H9 (cell line): ENCODE results near the gene IGF1R. TPM values are rescaled to one million over a fixed set of nuclear protein-coding genes. Genes with fewer than 3 reads are reported as not detected.

ENCODE experiments used
- DNase-seq: peaks from one replicate; pipeline ENCODE4 v3.0.0-alpha.2; 2017
- H2AFZ ChIP-seq: one replicate; pipeline ENCODE4 v1.6.1; 2013; ENCODE audit warnings: mild to moderate bottlenecking, low read length, control low read depth, moderate library complexity
- H2AK5ac ChIP-seq: 2 replicates; pipeline ENCODE4 v1.6.1; 2013; ENCODE audit warnings: low read length, control low read depth, mixed read lengths; ENCODE audit not compliant: insufficient read length
- H2BK120ac ChIP-seq: one replicate; pipeline ENCODE4 v1.6.1; 2013; ENCODE audit warnings: low read depth, mild to moderate bottlenecking, low read length, control low read depth, inconsistent platforms; ENCODE audit not compliant: poor library complexity, severe bottlenecking
- H2BK12ac ChIP-seq: 2 replicates; pipeline ENCODE4 v1.6.1; 2013; ENCODE audit warnings: low read length, control low read depth, mixed read lengths, low read depth; ENCODE audit not compliant: insufficient read length
- H2BK15ac ChIP-seq: 2 replicates; pipeline ENCODE4 v1.6.1; 2013; ENCODE audit warnings: low read depth, low read length, control low read depth
- H2BK20ac ChIP-seq: one replicate; pipeline ENCODE4 v1.6.1; 2013; ENCODE audit warnings: low read depth, mild to moderate bottlenecking, low read length, control low read depth, inconsistent platforms; ENCODE audit not compliant: poor library complexity, severe bottlenecking
- H2BK5ac ChIP-seq: 2 replicates; pipeline ENCODE4 v1.6.1; 2013; ENCODE audit warnings: low read length, control low read depth, mixed read lengths; ENCODE audit not compliant: insufficient read length
- H3K14ac ChIP-seq: 2 replicates; pipeline ENCODE4 v1.6.1; 2013; ENCODE audit warnings: low read length, control low read depth; ENCODE audit not compliant: insufficient read depth
- H3K18ac ChIP-seq: 2 replicates; pipeline ENCODE4 v1.6.1; 2013; ENCODE audit warnings: low read depth, mild to moderate bottlenecking, mixed read lengths, low read length, control low read depth; ENCODE audit not compliant: insufficient read length
- H3K23ac ChIP-seq: 2 replicates; pipeline ENCODE4 v1.6.1; 2013; ENCODE audit warnings: low read length, control low read depth, mixed read lengths, low read depth; ENCODE audit not compliant: insufficient read length
- H3K23me2 ChIP-seq: 2 replicates; pipeline ENCODE4 v1.6.1; 2013; ENCODE audit warnings: low read depth, mild to moderate bottlenecking, mixed read lengths, low read length, control low read depth; ENCODE audit not compliant: insufficient read length, poor library complexity, severe bottlenecking
- H3K27ac ChIP-seq: 2 replicates; pipeline ENCODE4 v1.5.1; 2013; ENCODE audit warnings: low read length, control low read depth, mixed read lengths, low read depth; ENCODE audit not compliant: insufficient read length
- H3K27me3 ChIP-seq: 2 replicates; pipeline ENCODE4 v1.6.1; 2013; ENCODE audit warnings: low read length, control low read depth, inconsistent platforms; ENCODE audit not compliant: insufficient read depth
- H3K4ac ChIP-seq: 2 replicates; pipeline ENCODE4 v1.6.1; 2013; ENCODE audit warnings: low read depth, mild to moderate bottlenecking, control low read depth, inconsistent platforms, low read length, moderate library complexity
- H3K4me1 ChIP-seq: 2 replicates; pipeline ENCODE4 v1.6.1; 2013; ENCODE audit warnings: low read length, control low read depth, inconsistent platforms; ENCODE audit not compliant: insufficient read depth
- H3K4me2 ChIP-seq: 2 replicates; pipeline ENCODE4 v1.6.1; 2013; ENCODE audit warnings: low read length, control low read depth, mixed read lengths; ENCODE audit not compliant: insufficient read length, insufficient read depth
- H3K56ac ChIP-seq: 2 replicates; pipeline ENCODE4 v1.6.1; 2013; ENCODE audit warnings: low read depth, mild to moderate bottlenecking, mixed read lengths, low read length, control low read depth; ENCODE audit not compliant: insufficient read length
- H3K79me1 ChIP-seq: 2 replicates; pipeline ENCODE4 v1.6.1; 2013; ENCODE audit warnings: low read depth, mild to moderate bottlenecking, moderate library complexity, low read length, control low read depth, inconsistent platforms; ENCODE audit not compliant: insufficient read depth, poor library complexity, severe bottlenecking
- H3K79me2 ChIP-seq: 2 replicates; pipeline ENCODE4 v1.6.1; 2013; ENCODE audit warnings: low read length, control low read depth, inconsistent platforms; ENCODE audit not compliant: insufficient read depth
- H3K9ac ChIP-seq: 2 replicates; pipeline ENCODE4 v1.6.1; 2013; ENCODE audit warnings: low read length, control low read depth, mixed read lengths; ENCODE audit not compliant: insufficient read length; ENCODE audit errors: extremely low read depth
- H3K9me3 ChIP-seq: one replicate; pipeline ENCODE4 v1.6.1; 2013; ENCODE audit warnings: low read depth, low read length, inconsistent platforms; ENCODE audit not compliant: control insufficient read depth
- H3T11ph ChIP-seq: one replicate; pipeline ENCODE4 v1.6.1; 2013; ENCODE audit warnings: mild to moderate bottlenecking, low read length, control low read depth, inconsistent platforms
- H4K20me1 ChIP-seq: one replicate; pipeline ENCODE4 v1.6.1; 2013; ENCODE audit not compliant: control insufficient read depth, insufficient read length, insufficient read depth
- H4K5ac ChIP-seq: 2 replicates; pipeline ENCODE4 v1.6.1; 2013; ENCODE audit warnings: low read depth, mild to moderate bottlenecking, mixed read lengths, low read length, control low read depth; ENCODE audit not compliant: insufficient read length
- H4K8ac ChIP-seq: replicated peaks from 2 replicates; pipeline ENCODE4 v1.6.1; 2013; ENCODE audit warnings: low read length, control low read depth, mixed read lengths, low read depth; ENCODE audit not compliant: insufficient read length
- H4K91ac ChIP-seq: 2 replicates; pipeline ENCODE4 v1.6.1; 2013; ENCODE audit warnings: low read depth, mild to moderate bottlenecking, moderate library complexity, mixed read lengths, low read length, control low read depth; ENCODE audit not compliant: insufficient read length
- H3K27ac Mint-ChIP-seq, 3 experiments: 2 replicates in 2 of 3; 3 replicates in 1 of 3; pipeline ENCODE4 v1.8.0; 2020 to 2021; ENCODE audit warnings: mixed read lengths in 3 of 3, mild to moderate bottlenecking in 1 of 3, moderate library complexity in 1 of 3
- H3K27me3 Mint-ChIP-seq: 2 replicates; pipeline ENCODE4 v1.8.0; 2021; ENCODE audit warnings: low read depth, mild to moderate bottlenecking, moderate library complexity, mixed read lengths
- H3K36me3 Mint-ChIP-seq, 3 experiments: 2 replicates in 2 of 3; 3 replicates in 1 of 3; pipeline ENCODE4 v1.8.0; 2020 to 2021; ENCODE audit warnings: low read depth in 3 of 3, mixed read lengths in 3 of 3; ENCODE audit not compliant: insufficient read depth in 1 of 3
- H3K4me1 Mint-ChIP-seq, 2 experiments: 2 replicates each; pipeline ENCODE4 v1.8.0; 2020; ENCODE audit warnings: mixed read lengths in 2 of 2
- H3K4me3 Mint-ChIP-seq, 2 experiments: 2 replicates in 1 of 2; 3 replicates in 1 of 2; pipeline ENCODE4 v1.8.0; 2020 to 2021; ENCODE audit warnings: mild to moderate bottlenecking in 2 of 2, mixed read lengths in 2 of 2, moderate library complexity in 1 of 2
- H3K9me3 Mint-ChIP-seq, 2 experiments: 2 replicates in 1 of 2; 3 replicates in 1 of 2; pipeline ENCODE4 v1.8.0; 2020; ENCODE audit warnings: mild to moderate bottlenecking in 2 of 2, mixed read lengths in 2 of 2, moderate library complexity in 1 of 2
- WGBS: extraction: QIAGEN DNeasy Blood & Tissue Kit; methylation state at CpG from one replicate; pipeline ENCODE4 v1.1.7; 2013; ENCODE audit warnings: missing lambda C conversion rate, low lambda C conversion rate, mixed read lengths; ENCODE audit not compliant: insufficient read length; ENCODE audit errors: extremely low coverage; 5-methylcytosine and 5-hydroxymethylcytosine counted together
- total RNA-seq: library from RNA; stranded (reverse); gene quantifications from 2 replicates; pipeline ENCODE4 v1.2.1, GENCODE V29; 2021
- TF ChIP-seq, protein P1 (sequence below): fragments of 200-600 bp; sonication (generic); conservative IDR thresholded peaks from 3 replicates; pipeline ENCODE4 v1.8.0; 2021; ENCODE audit warnings: antibody characterized with exemption, mild to moderate bottlenecking

The IGF1R gene
- total RNA-seq, 1 experiment from 2014 or later, result 70.0 TPM

DNA sequence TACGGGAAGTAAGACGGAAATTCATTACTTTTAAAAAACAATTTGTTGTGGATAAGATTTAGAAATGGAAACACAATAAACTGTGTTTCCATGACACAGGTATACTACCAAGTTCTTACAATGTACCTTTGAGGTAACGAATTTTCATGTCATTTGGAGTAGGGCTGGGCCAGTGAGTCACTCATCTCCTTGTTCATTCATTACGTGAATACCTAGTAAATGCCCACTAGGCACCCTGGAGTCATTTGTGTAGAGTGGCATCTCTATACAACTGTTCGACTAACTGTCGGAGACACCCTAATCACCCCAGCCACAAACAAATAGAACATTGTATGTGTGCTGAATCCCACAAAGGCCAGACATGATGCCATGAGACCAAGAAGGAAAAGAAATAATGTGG is 94.8 kb downstream of the IGF1R start:
- Histone ChIP-seq H3K4me2 (no peak overlapping the region), H3K56ac (no peak overlapping the region), H3K79me1 (peaks cover 14% of the 10 kb centered on the region), H2AFZ (no peak overlapping the region), H3K23ac (no peak overlapping the region), H3K27me3 (no peaks in the 10 kb centered on the region), H3K27ac (no peak overlapping the region), H2BK15ac (no peak overlapping the region), H2AK5ac (no peak overlapping the region), H3K79me2 (peaks cover 70% of the 10 kb centered on the region), H4K5ac (no peak overlapping the region), H4K8ac (no peak overlapping the region), H3K9ac (no peak overlapping the region), H4K91ac (no peak overlapping the region), H2BK20ac (no peak overlapping the region), H3K14ac (no peak overlapping the region), H2BK5ac (no peak overlapping the region), H2BK120ac (no peak overlapping the region), H3K23me2 (no peaks in the 10 kb centered on the region), H3T11ph (no peak overlapping the region), H3K4me1 (peaks cover 12% of the 10 kb centered on the region), H4K20me1 (no peaks in the 10 kb centered on the region), H3K4ac (no peak overlapping the region), H3K9me3 (no peaks in the 10 kb centered on the region), H2BK12ac (no peak overlapping the region), H3K18ac (no peak overlapping the region)
- TF ChIP-seq, protein P1, sequence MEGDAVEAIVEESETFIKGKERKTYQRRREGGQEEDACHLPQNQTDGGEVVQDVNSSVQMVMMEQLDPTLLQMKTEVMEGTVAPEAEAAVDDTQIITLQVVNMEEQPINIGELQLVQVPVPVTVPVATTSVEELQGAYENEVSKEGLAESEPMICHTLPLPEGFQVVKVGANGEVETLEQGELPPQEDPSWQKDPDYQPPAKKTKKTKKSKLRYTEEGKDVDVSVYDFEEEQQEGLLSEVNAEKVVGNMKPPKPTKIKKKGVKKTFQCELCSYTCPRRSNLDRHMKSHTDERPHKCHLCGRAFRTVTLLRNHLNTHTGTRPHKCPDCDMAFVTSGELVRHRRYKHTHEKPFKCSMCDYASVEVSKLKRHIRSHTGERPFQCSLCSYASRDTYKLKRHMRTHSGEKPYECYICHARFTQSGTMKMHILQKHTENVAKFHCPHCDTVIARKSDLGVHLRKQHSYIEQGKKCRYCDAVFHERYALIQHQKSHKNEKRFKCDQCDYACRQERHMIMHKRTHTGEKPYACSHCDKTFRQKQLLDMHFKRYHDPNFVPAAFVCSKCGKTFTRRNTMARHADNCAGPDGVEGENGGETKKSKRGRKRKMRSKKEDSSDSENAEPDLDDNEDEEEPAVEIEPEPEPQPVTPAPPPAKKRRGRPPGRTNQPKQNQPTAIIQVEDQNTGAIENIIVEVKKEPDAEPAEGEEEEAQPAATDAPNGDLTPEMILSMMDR, result no peak
- H3K36me3 Mint-ChIP-seq, result peaks cover 0 to 4% (median 2%) of the 10 kb centered on the region in 3 experiments; a peak in 2 of 7 replicates
- no peak for DNase-seq
- no peaks in the 10 kb centered on the region for H3K27me3 Mint-ChIP-seq
- no peak overlapping the region for H3K27ac Mint-ChIP-seq
- WGBS, result no CpG with 5 or more reads among the region's 6 CpGs
- H3K9me3 Mint-ChIP-seq, result no peaks in the 10 kb centered on the region
- peaks cover 60 to 75% of the 10 kb centered on the region in 2 experiments for H3K4me1 Mint-ChIP-seq
- H3K4me3 Mint-ChIP-seq, result no peak overlapping the region
